Heart left ventricle (tissue), 16 donors: ENCODE data around the gene TMC2. TPM values are rescaled to one million over a fixed set of nuclear protein-coding genes. Genes with fewer than 3 reads are reported as not detected.

Experiments
- ATAC-seq, 4 donors: fragments of 200-7000 bp; cut with Tn5 transposase; one replicate each; pipeline ENCODE4 v1.9.1; 2020 to 2022; ENCODE audit warnings: moderate library complexity in 4 of 4, mild to moderate bottlenecking in 3 of 4, moderate number of reproducible peaks in 1 of 4
- DNase-seq, 5 donors: peaks; one replicate each; pipeline ENCODE4 v3.0.0-alpha.2; 2020
- H3K27ac ChIP-seq, 12 donors: fragments of 200-600 bp; sonication (generic) in 4 of 12; one replicate each; pipeline versions ENCODE4 v1.5.0 to v1.8.0; 2016 to 2022; ENCODE audit warnings: mild to moderate bottlenecking in 2 of 12
- H3K27me3 ChIP-seq, 9 donors: fragments of 200-600 bp; sonication (generic) in 2 of 9; one replicate each; pipeline versions ENCODE4 v1.5.1 to v1.8.0; 2016 to 2022; ENCODE audit warnings: mild to moderate bottlenecking in 3 of 9
- H3K36me3 ChIP-seq, 9 donors: fragments of 200-600 bp; sonication (generic) in 2 of 9; one replicate each; pipeline versions ENCODE4 v1.5.0 to v1.8.0; 2018 to 2022; ENCODE audit warnings: mild to moderate bottlenecking in 2 of 9
- H3K4me1 ChIP-seq, 12 donors: fragments of 200-600 bp; sonication (generic) in 4 of 12; one replicate each; pipeline versions ENCODE4 v1.5.0 to v1.8.0; 2016 to 2022; ENCODE audit warnings: mild to moderate bottlenecking in 3 of 12
- H3K4me3 ChIP-seq, 12 donors: fragments of 200-600 bp; sonication (generic) in 4 of 12; one replicate each; pipeline versions ENCODE4 v1.5.0 to v1.8.0; 2017 to 2022; ENCODE audit warnings: mild to moderate bottlenecking in 9 of 12, moderate library complexity in 4 of 12
- H3K9me3 ChIP-seq, 12 donors: fragments of 200-600 bp; sonication (generic) in 4 of 12; one replicate each; pipeline versions ENCODE4 v1.5.0 to v1.8.0; 2016 to 2022; ENCODE audit warnings: mild to moderate bottlenecking in 1 of 12
- POLR2A ChIP-seq, 2 donors: fragments of 450-650 bp; IDR thresholded peaks; one replicate each; pipeline ENCODE4 v1.6.1; 2017; ENCODE audit warnings: antibody characterized with exemption in 2 of 2, mild to moderate bottlenecking in 2 of 2, moderate library complexity in 2 of 2
- WGBS, 4 donors: extraction: QIAGEN DNeasy Blood & Tissue Kit in 2 of 4; methylation state at CpG; one replicate each; pipeline versions ENCODE4 v1.1.5 to v1.1.7; 2013 to 2018; 5-methylcytosine and 5-hydroxymethylcytosine counted together
- intact Hi-C, 10 donors: fragments of 100-400 bp; cut with DNase I; formaldehyde crosslinking; loops; one replicate each; pipeline versions ENCODE4 v1.11.1 to v1.14.2; 2022
- polyA plus RNA-seq, 2 donors: library from polyadenylated mRNA; stranded (reverse); fragments of 200-250 nt; gene quantifications; one replicate each; pipeline ENCODE4 v1.2.3, GENCODE V29; 2013
- total RNA-seq, 9 donors: library from RNA; depleted of rRNA in 2 of 9; stranded (reverse); fragments of >200 nt in 2 of 9; fragmentation: NEBNext Ultra II Directional in 3 of 9; extraction: Animal tissue kit (Norgen Biotek cat#: 25700) in 3 of 9; gene quantifications; one replicate each; pipeline versions ENCODE4 v1.1.0 to v1.2.4, GENCODE V29; 2016 to 2023
- TF ChIP-seq, protein P1 (sequence below), 12 donors: fragments of 200-600 bp; sonication (generic) in 4 of 12; IDR thresholded peaks; one replicate each; pipeline versions ENCODE4 v1.5.0 to v1.8.0; 2018 to 2022; ENCODE audit warnings: antibody characterized with exemption in 12 of 12, mild to moderate bottlenecking in 5 of 12
- donor health status: ischemic (EF 13 %, LVEDD 7.1; RV severe dilation, severe dysfunction).
- donor health status: healthy with polysubstance abuse.
- donor health status: DM: no; HTN: yes; CAD: no.
- donor health status: DM: no; HTN: no; CAD: no.
- donor health status: ischemic (EF 25% LVEDD 6.9; RV normal size, moderate dysfunction).
- donor health status: ischemic (EF 25% LVEDD 5.7; RV mildly dilated, moderate dysfunction).
- donor health status: healthy.
- donor health status: DM: yes; HTN: yes; CAD: no.
- donor health status: ischemic (EF 35%, LVEDD 5.7; RV mildly dilated, moderate dysfunction).
- donor health status: nonischemic (EF 11% LVEDD 7.7; RV severe dilation, severe dysfunction).
- donor health status: DM: yes; HTN: yes; CAD: no.
- donor health status: PGD.
- donor health status: ischemic (EF 29% LVEDD 5.4; RV normal size, mild dysfunction).
- donor health status: nonischemic (EF 23%, LVEDD 6.1; RV moderate dilation, normal function).

The TMC2 gene
- total and polyA plus RNA-seq, 11 donors, result not detected

DNA sequence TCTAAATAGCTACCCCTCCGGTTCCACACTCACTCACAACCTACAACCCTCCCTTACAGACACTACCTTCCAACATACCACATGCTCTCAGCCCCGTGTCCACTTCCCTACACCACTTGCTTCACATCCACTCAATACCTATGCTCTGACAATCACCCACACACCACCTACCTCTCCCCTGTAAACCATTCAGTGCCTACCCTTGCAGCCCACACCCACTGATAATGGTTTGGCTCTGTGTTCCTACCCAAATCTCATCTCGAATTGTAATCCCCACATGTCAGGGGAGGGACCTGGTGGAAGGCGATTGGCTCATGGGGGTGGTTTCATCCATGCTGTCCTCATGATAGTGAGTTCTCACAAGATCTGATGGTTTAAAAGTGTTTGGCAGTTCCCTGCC, 17.8 kb upstream of the TMC2 start:
- Histone ChIP-seq H3K36me3 (no peaks in the 10 kb centered on the region), H3K4me3 (no peak overlapping the region), H3K9me3 (no peaks in the 10 kb centered on the region), H3K27ac (no peak overlapping the region), H3K4me1 (peaks cover 0 to 32% (median 0%) of the 10 kb centered on the region in 12 donors), H3K27me3 (no peaks in the 10 kb centered on the region)
- WGBS, 4 donors, result 74 to 86% (median 76%) methylated on average over 4 of the region's 4 CpGs
- intact Hi-C loops, result loop anchor here in 1 of 10 donors (5.0 kb wide), 1 partner anchor 129 kb away; no protein-coding TSS in a partner anchor
- ATAC-seq (no peak), DNase-seq (no peak)
- TF ChIP-seq POLR2A (IDR thresholded peaks at IDR 0.05), result no peak
- TF ChIP-seq, protein P1, sequence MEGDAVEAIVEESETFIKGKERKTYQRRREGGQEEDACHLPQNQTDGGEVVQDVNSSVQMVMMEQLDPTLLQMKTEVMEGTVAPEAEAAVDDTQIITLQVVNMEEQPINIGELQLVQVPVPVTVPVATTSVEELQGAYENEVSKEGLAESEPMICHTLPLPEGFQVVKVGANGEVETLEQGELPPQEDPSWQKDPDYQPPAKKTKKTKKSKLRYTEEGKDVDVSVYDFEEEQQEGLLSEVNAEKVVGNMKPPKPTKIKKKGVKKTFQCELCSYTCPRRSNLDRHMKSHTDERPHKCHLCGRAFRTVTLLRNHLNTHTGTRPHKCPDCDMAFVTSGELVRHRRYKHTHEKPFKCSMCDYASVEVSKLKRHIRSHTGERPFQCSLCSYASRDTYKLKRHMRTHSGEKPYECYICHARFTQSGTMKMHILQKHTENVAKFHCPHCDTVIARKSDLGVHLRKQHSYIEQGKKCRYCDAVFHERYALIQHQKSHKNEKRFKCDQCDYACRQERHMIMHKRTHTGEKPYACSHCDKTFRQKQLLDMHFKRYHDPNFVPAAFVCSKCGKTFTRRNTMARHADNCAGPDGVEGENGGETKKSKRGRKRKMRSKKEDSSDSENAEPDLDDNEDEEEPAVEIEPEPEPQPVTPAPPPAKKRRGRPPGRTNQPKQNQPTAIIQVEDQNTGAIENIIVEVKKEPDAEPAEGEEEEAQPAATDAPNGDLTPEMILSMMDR (IDR thresholded peaks at IDR 0.05), result no peak

- Histone ChIP-seq H3K27ac (no peak overlapping the region), H3K36me3 (no peaks in the 10 kb centered on the region), H3K27me3 (no peaks in the 10 kb centered on the region), H3K4me1 (peaks cover 0 to 36% (median 2%) of the 10 kb centered on the region in 12 donors), H3K9me3 (no peaks in the 10 kb centered on the region), H3K4me3 (no peak overlapping the region)
- DNase-seq (no peak), ATAC-seq (no peak)
- TF ChIP-seq, protein P1 (IDR thresholded peaks at IDR 0.05), result no peak
- TF ChIP-seq POLR2A (IDR thresholded peaks at IDR 0.05), result no peak
- intact Hi-C loops, result loop anchor here in 1 of 10 donors (5.0 kb wide), 1 partner anchor 128 kb away; no protein-coding TSS in a partner anchor
- WGBS, 4 donors, result 90 to 97% (median 93%) methylated on average over 4 of the region's 4 CpGs
These were observed 17.1 kb upstream of the TMC2 start for GRCh38 chr20:2519115-2519809.

DNA sequence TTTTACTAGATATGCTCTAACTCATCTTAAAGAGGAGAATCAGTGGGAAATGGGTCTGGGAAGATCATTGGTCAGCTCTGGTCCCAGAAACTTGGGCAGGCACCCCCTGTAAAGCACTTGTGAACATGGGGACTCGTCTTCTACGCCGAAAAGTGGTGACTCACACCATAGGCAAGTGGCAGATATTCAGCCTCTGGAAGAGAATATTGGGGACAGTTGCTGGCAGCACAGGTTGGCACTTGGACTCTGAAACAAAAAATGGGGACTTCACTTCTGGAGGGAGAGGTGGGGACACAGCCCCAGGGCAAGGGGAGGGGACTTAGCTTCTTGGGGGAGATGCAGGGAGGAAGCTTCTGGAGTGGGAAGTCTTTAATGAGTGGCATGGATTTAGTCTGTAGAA, 15.8 kb upstream of the TMC2 start:
- intact Hi-C loops, result loop anchor here in 8 of 10 donors (5.0 to 10.0 kb wide), 6 partner anchors 124 to 484 kb away; partner anchors contain the start of genes NOP56 (in 1 of the 8), PCED1A (in 1 of the 8) and VPS16 (in 1 of the 8)
- no peak for ATAC-seq

More for the DNA sequence above, 15.8 kb upstream of the TMC2 start:
- no peaks in the 10 kb centered on the region for H3K27me3 ChIP-seq
- H3K4me1 ChIP-seq, result peaks cover 0 to 34% (median 4%) of the 10 kb centered on the region in 12 donors
- no peaks in the 10 kb centered on the region for H3K9me3 ChIP-seq
- H3K4me3 ChIP-seq, result no peak overlapping the region
- TF ChIP-seq, protein P1 (IDR thresholded peaks at IDR 0.05), result no peak
- TF ChIP-seq POLR2A (IDR thresholded peaks at IDR 0.05), result no peak
- WGBS, 4 donors, result 89 to 97% (median 92%) methylated on average over 3 of the region's 3 CpGs
- no peak for DNase-seq
- H3K27ac ChIP-seq, result no peak overlapping the region
- no peaks in the 10 kb centered on the region for H3K36me3 ChIP-seq
